ENCODE measurements around the gene USP53. TPM values are rescaled to one million over a fixed set of nuclear protein-coding genes. Genes with fewer than 3 reads are reported as not detected.

USP53 gene
- total RNA-seq, 1 experiment from 2014 or later = 20.1 TPM

DNA sequence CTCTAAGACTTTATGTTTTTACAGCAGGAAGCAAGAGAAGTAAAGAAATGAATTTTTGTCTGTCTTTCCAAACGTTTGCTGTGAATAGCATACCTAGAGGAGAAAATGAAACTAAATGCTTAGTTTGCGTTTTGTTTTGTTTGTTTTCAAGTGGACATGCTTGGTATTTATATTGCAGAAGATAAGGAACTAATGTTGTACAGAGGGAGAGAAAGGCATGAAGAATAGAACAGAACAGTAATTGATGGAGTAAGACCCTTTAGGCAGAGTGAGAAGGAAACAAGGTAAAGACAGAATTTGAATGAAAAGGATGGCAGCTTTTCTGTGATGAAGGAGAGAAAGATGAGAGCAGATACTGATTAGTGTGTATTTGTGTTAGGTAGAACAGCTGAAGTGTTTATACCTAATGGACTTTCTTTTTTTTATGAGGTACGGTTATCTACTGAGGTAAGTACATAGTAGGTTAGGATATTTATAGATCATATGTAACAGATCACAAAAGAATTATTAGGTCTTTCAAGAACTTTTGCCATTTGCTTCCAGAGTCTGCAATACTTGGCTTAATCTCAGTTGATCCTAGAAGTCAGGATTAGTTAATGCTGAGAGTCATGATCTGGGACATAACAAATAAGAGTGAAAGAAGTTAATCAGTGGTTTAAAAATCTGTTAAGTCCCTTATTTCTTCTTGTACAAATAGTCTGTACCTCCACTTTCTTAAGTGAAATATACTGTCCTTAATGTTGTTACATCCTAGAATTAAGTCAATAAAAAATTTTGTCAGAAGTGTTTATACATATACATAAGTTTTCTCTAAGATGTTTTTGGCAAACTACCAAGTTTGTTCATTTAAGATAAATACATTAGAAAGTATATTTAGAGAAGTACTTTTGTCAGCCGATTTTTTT lies 72.6 kb downstream of the USP53 start:
- no peak for DNase-seq (ENCODE audit: low spot score)
- ChIA-PET POLR2A (no interaction called here), CTCF (no interaction called here)
- no peaks in the 10 kb centered on the region for H3K9me3 Mint-ChIP-seq
- H3K27me3 Mint-ChIP-seq (ENCODE audit: low read depth) = no peaks in the 10 kb centered on the region
- H3K36me3 Mint-ChIP-seq = 0 out of 2 replicates have a peak, but pooled peaks cover 6% of the 10 kb centered on the region
- ATAC-seq = no peak
- peaks cover 13% of the 10 kb centered on the region for H3K4me1 Mint-ChIP-seq
- no peak overlapping the region for H3K4me3 Mint-ChIP-seq
- peak overlapping the region; percentile 71 for H3K27ac Mint-ChIP-seq
- TF ChIP-seq NR1H2 (CRISPR knock-in tag; IDR thresholded peaks at IDR 0.05) (no peak), ZNF416 (CRISPR knock-in tag; IDR thresholded peaks at IDR 0.05) (no peak), HMGA2 (CRISPR knock-in tag; IDR thresholded peaks at IDR 0.05) (no peak)
- TF ChIP-seq, protein P1, sequence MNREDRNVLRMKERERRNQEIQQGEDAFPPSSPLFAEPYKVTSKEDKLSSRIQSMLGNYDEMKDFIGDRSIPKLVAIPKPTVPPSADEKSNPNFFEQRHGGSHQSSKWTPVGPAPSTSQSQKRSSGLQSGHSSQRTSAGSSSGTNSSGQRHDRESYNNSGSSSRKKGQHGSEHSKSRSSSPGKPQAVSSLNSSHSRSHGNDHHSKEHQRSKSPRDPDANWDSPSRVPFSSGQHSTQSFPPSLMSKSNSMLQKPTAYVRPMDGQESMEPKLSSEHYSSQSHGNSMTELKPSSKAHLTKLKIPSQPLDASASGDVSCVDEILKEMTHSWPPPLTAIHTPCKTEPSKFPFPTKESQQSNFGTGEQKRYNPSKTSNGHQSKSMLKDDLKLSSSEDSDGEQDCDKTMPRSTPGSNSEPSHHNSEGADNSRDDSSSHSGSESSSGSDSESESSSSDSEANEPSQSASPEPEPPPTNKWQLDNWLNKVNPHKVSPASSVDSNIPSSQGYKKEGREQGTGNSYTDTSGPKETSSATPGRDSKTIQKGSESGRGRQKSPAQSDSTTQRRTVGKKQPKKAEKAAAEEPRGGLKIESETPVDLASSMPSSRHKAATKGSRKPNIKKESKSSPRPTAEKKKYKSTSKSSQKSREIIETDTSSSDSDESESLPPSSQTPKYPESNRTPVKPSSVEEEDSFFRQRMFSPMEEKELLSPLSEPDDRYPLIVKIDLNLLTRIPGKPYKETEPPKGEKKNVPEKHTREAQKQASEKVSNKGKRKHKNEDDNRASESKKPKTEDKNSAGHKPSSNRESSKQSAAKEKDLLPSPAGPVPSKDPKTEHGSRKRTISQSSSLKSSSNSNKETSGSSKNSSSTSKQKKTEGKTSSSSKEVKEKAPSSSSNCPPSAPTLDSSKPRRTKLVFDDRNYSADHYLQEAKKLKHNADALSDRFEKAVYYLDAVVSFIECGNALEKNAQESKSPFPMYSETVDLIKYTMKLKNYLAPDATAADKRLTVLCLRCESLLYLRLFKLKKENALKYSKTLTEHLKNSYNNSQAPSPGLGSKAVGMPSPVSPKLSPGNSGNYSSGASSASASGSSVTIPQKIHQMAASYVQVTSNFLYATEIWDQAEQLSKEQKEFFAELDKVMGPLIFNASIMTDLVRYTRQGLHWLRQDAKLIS (CRISPR knock-in tag; IDR thresholded peaks at IDR 0.05; ENCODE audit: borderline replicate concordance) = no peak
- TF ChIP-seq, protein P2, sequence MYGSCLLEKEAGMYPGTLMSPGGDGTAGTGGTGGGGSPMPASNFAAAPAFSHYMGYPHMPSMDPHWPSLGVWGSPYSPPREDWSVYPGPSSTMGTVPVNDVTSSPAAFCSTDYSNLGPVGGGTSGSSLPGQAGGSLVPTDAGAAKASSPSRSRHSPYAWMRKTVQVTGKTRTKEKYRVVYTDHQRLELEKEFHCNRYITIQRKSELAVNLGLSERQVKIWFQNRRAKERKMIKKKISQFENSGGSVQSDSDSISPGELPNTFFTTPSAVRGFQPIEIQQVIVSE (CRISPR knock-in tag; IDR thresholded peaks at IDR 0.05; ENCODE audit: borderline replicate concordance) = no peak

DNA sequence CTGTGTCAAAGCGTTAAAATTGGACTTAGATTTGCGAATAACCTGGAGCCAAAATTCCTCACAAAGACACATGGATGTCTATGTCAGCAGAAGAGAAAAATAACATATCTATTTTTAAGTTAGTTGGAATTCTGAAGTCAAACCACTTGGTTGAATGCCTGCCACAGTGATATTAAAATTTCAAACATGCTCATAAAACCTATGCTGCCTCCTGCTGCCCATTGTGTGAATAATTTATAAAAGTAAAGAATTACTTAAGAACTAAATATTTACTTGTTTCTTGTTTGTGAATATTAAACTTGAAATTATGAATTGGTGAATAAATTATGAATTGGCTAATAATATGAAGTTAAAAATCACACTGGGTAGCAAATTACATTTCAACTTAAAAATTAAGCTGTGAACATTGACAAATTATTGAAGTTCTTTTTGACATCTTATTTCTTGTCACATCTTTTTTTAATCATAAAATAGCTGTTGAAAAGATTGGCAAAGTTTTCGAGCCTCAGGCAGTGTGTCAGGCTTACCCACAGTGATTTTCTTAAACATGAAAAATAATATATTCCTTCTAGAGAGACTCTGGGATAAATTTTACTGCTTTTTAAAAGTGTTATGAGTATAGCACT lies 74.0 kb downstream of the USP53 start:
- no peaks in the 10 kb centered on the region for H3K27me3 Mint-ChIP-seq (ENCODE audit: low read depth)
- H3K4me3 Mint-ChIP-seq = no peak overlapping the region
- H3K36me3 Mint-ChIP-seq = no peaks in the 10 kb centered on the region
- TF ChIP-seq, protein P3, sequence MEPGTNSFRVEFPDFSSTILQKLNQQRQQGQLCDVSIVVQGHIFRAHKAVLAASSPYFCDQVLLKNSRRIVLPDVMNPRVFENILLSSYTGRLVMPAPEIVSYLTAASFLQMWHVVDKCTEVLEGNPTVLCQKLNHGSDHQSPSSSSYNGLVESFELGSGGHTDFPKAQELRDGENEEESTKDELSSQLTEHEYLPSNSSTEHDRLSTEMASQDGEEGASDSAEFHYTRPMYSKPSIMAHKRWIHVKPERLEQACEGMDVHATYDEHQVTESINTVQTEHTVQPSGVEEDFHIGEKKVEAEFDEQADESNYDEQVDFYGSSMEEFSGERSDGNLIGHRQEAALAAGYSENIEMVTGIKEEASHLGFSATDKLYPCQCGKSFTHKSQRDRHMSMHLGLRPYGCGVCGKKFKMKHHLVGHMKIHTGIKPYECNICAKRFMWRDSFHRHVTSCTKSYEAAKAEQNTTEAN (CRISPR knock-in tag; IDR thresholded peaks at IDR 0.05) = no peak
- TF ChIP-seq, protein P4, sequence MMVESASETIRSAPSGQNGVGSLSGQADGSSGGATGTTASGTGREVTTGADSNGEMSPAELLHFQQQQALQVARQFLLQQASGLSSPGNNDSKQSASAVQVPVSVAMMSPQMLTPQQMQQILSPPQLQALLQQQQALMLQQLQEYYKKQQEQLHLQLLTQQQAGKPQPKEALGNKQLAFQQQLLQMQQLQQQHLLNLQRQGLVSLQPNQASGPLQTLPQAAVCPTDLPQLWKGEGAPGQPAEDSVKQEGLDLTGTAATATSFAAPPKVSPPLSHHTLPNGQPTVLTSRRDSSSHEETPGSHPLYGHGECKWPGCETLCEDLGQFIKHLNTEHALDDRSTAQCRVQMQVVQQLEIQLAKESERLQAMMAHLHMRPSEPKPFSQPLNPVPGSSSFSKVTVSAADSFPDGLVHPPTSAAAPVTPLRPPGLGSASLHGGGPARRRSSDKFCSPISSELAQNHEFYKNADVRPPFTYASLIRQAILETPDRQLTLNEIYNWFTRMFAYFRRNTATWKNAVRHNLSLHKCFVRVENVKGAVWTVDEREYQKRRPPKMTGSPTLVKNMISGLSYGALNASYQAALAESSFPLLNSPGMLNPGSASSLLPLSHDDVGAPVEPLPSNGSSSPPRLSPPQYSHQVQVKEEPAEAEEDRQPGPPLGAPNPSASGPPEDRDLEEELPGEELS (CRISPR knock-in tag; IDR thresholded peaks at IDR 0.05) = no peak
- TF ChIP-seq NFE2L1 (CRISPR knock-in tag; IDR thresholded peaks at IDR 0.05) (no peak), ZBTB21 (CRISPR knock-in tag; IDR thresholded peaks at IDR 0.05; ENCODE audit: borderline replicate concordance) (no peak), NR3C1 (CRISPR knock-in tag; conservative IDR thresholded peaks at IDR 0.05; ENCODE audit: low read depth) (no peak), KAT7 (CRISPR knock-in tag; IDR thresholded peaks at IDR 0.05; ENCODE audit: borderline replicate concordance) (no peak), JAZF1 (CRISPR knock-in tag; IDR thresholded peaks at IDR 0.05) (no peak), CREM (CRISPR knock-in tag; IDR thresholded peaks at IDR 0.05) (no peak)
- TF ChIP-seq, protein P5, sequence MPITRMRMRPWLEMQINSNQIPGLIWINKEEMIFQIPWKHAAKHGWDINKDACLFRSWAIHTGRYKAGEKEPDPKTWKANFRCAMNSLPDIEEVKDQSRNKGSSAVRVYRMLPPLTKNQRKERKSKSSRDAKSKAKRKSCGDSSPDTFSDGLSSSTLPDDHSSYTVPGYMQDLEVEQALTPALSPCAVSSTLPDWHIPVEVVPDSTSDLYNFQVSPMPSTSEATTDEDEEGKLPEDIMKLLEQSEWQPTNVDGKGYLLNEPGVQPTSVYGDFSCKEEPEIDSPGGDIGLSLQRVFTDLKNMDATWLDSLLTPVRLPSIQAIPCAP (CRISPR knock-in tag; IDR thresholded peaks at IDR 0.05) = no peak
- TF ChIP-seq, protein P6, sequence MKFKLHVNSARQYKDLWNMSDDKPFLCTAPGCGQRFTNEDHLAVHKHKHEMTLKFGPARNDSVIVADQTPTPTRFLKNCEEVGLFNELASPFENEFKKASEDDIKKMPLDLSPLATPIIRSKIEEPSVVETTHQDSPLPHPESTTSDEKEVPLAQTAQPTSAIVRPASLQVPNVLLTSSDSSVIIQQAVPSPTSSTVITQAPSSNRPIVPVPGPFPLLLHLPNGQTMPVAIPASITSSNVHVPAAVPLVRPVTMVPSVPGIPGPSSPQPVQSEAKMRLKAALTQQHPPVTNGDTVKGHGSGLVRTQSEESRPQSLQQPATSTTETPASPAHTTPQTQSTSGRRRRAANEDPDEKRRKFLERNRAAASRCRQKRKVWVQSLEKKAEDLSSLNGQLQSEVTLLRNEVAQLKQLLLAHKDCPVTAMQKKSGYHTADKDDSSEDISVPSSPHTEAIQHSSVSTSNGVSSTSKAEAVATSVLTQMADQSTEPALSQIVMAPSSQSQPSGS (CRISPR knock-in tag; IDR thresholded peaks at IDR 0.05; ENCODE audit: borderline replicate concordance, low read depth) = no peak
- TF ChIP-seq, protein P1 (CRISPR knock-in tag; IDR thresholded peaks at IDR 0.05; ENCODE audit: borderline replicate concordance) = no peak
- ChIA-PET POLR2A (no interaction called here), CTCF (interaction anchor here (0.9 kb wide), 1 partner anchor 246 kb away, joined by 5 read pairs; no protein-coding TSS in a partner anchor)
- H3K9me3 Mint-ChIP-seq = no peaks in the 10 kb centered on the region
- DNase-seq (ENCODE audit: low spot score) = no peak
- peaks cover 3% of the 10 kb centered on the region for H3K4me1 Mint-ChIP-seq
- no peak for ATAC-seq
- no peak overlapping the region for H3K27ac Mint-ChIP-seq
